ENCODE data around the gene SREBF1.
A peak's percentile ranks its signal among the peaks of the same experiment; 100 is the strongest.

The SREBF1 gene

DNA sequence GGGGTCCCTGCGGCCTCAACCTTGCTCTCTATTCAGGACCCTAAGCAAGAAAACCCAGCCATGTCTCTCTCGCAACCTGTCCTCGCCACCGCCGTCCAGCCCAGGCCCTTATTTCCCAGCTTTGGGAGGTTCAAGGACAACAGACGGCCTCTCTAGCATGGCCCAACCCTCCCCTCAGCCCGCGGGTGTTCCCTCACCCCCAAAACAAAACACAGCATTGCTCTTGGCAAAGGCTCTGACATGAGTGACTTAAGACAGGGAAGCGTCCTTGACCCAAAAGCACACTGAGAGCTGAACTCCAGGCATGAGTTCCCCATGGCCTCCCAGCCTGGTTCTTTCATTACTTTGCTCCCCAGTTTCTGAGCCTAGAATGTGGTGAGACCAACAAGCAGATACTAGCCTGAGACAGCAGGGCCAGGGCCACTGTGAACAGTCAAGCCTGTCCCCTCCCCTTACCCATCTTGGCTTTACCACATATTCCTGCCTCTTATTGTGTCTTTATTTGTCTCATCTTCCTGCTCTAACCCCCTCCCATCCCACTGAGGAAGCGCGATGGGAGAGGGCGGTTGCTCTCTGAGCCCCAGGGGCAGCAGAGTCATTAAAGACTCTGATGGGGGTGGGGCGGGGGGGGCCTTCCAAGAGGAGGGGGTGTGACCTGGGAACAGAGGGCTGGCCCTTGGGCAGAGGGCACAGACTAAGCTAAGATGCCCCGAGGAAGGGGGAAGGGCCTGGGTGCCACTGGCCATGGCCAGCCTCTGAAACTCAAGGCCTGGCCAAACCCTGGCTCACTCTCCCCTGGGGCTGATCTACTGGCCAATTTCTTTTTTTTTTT, 11.8 kb downstream of the SREBF1 start:
- ATAC-seq: no peak
- DNase-seq: no peak
- peak overlapping the region; percentile 13 to 96 for H3K27ac Mint-ChIP-seq
- H3K4me3 Mint-ChIP-seq: peak overlapping the region; percentile 76 to 81
- H3K27me3 Mint-ChIP-seq: no peaks in the 10 kb centered on the region
- H3K4me1 Mint-ChIP-seq: peaks cover 95% of the 10 kb centered on the region
- no peaks in the 10 kb centered on the region for H3K9me3 Mint-ChIP-seq

DNA sequence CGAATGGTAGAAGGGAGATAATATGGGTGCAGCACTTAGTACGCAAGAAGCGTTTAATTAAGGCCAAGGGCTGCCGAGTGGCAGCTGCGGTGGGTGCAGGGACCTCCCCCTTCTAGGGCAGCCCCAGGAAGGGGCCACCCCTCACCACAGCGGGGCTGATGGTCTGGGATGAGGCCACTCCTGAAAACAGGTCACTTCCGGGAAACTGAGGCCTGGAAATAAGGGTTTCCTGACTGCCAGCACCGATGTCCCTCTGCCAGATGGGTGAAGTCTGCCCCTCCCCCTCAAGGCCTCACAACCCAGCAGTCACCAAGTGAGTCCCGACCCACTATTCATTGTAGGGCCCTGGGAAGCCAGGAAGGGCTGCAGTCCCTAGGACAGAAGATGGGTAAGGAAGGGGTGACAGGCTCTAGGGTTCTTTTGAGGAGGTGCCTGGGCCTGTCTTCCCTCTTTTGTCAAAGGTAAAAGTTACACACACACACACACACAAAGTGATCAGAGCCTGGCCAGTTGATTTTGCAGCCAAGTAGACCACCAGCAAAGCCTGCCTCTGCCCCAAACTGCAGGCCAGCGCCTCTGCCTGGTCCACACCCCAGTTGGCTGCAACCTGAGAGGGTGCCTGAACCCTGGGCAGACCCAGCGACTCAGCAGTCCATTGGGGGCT, 12.5 kb downstream of the SREBF1 start:
- DNase-seq (peak in 1 of 2 donors; percentile 78), ATAC-seq (peak; percentile 64)
- peak overlapping the region; percentile 76 to 81 for H3K4me3 Mint-ChIP-seq
- H3K9me3 Mint-ChIP-seq: no peaks in the 10 kb centered on the region
- peaks cover 95% of the 10 kb centered on the region for H3K4me1 Mint-ChIP-seq
- H3K27ac Mint-ChIP-seq: peak overlapping the region; percentile 96 to 97
- H3K27me3 Mint-ChIP-seq: no peaks in the 10 kb centered on the region

DNA sequence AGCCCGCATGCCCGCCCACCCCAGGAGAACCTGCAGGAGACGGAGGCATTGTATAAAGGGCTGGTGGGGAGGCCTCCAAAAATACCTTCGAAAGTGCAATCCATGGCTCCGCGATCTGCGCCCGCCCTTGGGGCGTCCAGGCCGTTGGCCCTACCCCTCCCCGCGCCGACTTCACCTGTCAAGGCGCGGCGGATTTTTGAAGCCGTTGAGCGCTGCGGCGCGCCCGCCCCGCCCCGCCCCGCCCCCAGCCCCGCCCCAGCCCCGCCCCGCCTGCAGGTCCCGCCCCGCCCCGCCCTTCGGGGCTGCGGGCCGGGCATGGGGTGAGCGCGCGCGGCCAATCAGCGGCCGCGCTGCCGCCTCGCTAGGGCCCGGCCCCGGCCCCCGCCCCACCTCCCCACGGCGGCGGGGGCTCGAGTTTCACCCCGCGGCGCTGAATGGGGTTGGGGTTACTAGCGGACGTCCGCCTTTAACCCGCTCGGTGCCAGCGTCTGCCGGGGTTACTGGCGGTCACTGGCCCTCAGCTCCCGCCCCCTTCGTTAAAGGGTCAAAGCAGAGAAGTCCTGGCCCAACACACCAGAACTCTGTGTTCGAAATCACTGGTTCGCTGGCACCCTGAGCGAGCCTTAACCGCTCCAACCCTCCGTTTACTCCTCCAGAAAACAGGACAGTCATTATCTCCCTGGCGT, 13.2 kb downstream of the SREBF1 start:
- Mint-ChIP-seq H3K4me1 (peaks cover 96% of the 10 kb centered on the region), H3K4me3 (peak overlapping the region; percentile 76 to 81), H3K9me3 (no peaks in the 10 kb centered on the region), H3K27me3 (no peaks in the 10 kb centered on the region), H3K27ac (peak overlapping the region; percentile 96 to 97)
- peak; percentile 73 for ATAC-seq
- peak; percentile 80 to 84 for DNase-seq

DNA sequence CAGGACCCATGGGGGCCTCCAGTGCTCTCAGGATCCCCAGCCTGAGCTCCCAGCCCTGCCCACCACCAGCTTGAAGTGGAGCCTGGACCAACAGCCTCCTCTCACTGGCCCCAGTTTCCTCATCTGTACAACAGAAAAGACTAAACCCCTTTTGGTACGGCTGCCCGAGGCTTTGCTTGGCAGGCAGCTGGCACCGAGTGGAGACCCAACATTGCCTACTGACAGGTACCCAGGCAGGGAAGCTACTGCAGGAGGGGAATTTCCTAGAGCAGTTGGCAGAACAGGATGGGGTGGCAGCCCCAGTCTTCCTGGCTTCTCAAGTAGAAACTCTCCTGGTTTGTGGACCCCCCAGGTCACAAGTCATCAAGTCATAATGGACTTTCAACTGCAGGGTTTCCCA, 14.2 kb downstream of the SREBF1 start:
- Mint-ChIP-seq H3K9me3 (no peaks in the 10 kb centered on the region), H3K4me3 (peak overlapping the region; percentile 71 to 76), H3K27me3 (no peaks in the 10 kb centered on the region), H3K27ac (peak overlapping the region; percentile 69 to 76), H3K4me1 (peaks cover 92% of the 10 kb centered on the region)
- DNase-seq: no peak
- ATAC-seq: no peak

DNA sequence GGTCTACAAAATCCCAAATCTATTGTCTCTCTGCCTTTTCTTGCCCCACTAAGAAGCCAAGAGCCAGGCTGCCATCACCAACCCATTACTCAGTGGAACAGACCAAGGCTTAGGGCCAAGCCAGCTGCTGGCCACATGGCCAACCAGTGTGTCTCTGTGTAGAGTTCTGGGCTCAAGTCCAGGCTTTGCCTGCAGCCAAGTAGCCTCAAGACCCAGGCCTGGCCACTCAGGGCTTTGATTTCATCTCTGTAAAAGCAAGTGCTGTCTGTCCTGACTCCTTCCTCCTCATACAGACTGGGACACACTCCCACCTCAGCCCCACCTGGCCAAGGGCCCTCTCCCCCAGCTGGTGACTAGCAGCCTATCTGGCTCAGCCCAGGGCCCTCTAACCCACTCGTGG, 14.6 kb downstream of the SREBF1 start:
- Mint-ChIP-seq H3K4me3 (peak overlapping the region; percentile 71 to 76), H3K27ac (no peak overlapping the region), H3K9me3 (no peaks in the 10 kb centered on the region), H3K27me3 (no peaks in the 10 kb centered on the region), H3K4me1 (peaks cover 92% of the 10 kb centered on the region)
- ATAC-seq (no peak), DNase-seq (no peak)

DNA sequence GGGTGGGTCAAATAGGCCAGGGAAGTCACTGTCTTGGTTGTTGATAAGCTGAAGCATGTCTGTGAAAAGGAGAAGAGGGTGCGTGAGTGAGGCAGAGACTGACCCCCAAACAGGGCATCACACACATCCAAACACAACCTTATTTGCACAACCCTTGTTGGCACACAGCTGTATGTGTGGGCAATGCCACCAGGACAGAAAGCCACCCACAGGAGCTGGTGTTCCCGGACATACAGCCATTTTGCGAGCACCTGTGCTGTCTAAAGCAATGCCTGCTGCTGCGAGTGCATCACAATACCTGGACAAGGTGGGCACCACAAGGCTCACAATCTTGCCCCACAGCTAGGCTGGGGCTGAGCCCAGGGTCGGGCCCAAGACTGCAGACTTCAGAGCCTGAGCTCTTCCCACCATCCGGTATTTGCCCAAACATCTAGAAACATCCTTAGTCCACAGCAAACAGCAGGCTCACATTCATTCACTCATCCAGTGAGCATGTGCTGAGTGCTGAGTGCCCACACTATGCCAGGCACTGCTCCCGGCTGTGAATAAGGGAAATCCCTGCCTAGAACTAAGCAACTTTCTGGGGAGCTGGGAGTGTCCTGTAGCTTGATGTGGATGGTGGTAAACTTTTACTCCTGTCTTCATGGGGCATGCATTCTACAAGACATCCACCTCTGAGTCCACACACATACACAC, 16.2 kb downstream of the SREBF1 start:
- no peaks in the 10 kb centered on the region for H3K27me3 Mint-ChIP-seq
- H3K27ac Mint-ChIP-seq: peak overlapping the region; percentile 13 to 55
- DNase-seq: no peak
- ATAC-seq: no peak
- H3K4me3 Mint-ChIP-seq: peak overlapping the region; percentile 71 to 76
- H3K9me3 Mint-ChIP-seq: no peaks in the 10 kb centered on the region
- peaks cover 92% of the 10 kb centered on the region for H3K4me1 Mint-ChIP-seq

DNA sequence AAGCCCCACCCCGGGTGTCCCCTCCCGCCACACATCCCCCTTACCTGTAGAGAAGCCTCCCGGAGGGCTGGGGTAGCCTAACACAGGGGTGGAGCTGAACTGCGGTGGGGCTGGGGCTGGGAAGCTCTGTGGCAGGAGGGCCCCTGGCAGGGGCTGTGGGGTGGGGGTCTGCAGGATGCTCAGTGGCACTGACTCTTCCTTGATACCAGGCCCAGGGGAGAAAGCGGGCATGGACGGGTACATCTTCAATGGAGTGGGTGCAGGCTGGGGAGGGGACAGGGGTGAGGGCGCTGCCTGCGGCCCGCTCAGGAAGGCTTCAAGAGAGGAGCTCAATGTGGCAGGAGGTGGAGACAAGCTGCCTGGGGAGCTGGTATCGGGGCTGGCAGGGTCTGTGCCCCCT, 16.7 kb downstream of the SREBF1 start:
- Mint-ChIP-seq H3K4me3 (peak overlapping the region; percentile 71 to 76), H3K9me3 (no peaks in the 10 kb centered on the region), H3K4me1 (peaks cover 92% of the 10 kb centered on the region), H3K27me3 (no peaks in the 10 kb centered on the region), H3K27ac (peak overlapping the region; percentile 13 to 83)
- DNase-seq: no peak
- peak; percentile 13 for ATAC-seq

DNA sequence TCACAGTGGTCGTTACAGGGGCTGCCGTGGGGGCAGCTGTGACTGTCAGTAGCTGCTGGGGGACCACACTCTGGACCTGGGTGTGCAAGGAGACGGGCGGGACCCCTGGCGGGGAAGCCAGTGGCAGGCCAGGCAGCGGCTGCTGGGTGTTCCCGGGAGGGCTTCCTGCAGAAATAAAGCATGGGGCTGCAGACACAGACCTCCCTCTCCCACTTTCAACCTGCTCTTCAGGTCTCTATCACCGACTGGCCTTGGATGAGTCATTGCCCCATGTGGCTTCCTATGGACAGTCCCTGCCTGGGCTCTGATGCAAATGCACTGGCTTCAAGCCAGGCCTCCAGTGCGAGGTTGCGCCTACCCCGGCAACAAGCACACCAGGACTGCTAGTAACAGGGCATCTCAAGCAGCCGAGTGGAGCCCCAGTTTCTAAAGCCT, 17.2 kb downstream of the SREBF1 start:
- Mint-ChIP-seq H3K4me3 (peak overlapping the region; percentile 71 to 76), H3K27me3 (no peaks in the 10 kb centered on the region), H3K27ac (peak overlapping the region in 1 of 2 donors; percentile 93), H3K9me3 (no peaks in the 10 kb centered on the region), H3K4me1 (peaks cover 92% of the 10 kb centered on the region)
- DNase-seq (peak; percentile 88 to 96), ATAC-seq (peak; percentile 87)

DNA sequence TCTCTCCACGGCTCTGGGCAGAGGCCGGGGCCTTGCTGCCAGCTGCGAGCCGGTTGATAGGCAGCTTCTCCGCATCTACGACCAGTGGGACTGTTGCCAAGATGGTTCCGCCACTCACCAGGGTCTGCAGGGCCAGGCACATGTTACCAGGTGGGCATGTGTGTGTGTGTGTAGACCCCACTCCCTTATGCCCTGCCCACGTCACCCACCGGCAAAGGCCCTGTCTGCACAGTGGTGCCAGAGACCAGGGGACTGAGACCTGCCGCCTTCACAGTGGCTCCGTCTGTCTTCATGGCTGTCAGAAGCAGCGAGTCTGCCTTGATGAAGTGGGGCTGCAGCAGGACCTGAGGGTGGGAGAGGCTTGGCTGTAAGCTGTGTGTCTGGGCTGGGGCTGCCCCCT, 17.7 kb downstream of the SREBF1 start:
- H3K4me3 Mint-ChIP-seq: peak overlapping the region; percentile 71 to 76
- H3K27me3 Mint-ChIP-seq: no peaks in the 10 kb centered on the region
- no peak for ATAC-seq

DNA sequence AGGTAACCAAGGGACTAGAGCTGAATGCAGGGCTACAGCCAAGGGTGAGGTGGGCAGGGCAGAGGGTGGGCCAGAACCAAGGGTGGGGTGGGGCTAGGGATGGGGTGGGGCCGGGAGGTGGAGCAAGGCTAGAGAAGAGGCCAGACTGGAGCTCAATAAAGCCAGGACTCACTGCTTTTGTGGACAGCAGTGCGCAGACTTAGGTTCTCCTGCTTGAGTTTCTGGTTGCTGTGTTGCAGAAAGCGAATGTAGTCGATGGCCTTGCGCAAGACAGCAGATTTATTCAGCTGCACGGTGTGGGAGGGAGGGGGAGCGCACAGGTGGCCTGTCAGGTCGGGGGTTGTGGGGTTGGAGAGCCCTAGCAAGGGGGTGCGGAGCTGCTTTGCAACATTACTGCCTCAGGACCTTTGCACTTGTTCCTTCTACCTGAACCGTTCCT, 18.7 kb downstream of the SREBF1 start:
- H3K27ac Mint-ChIP-seq: peak overlapping the region in 1 of 2 donors; percentile 66
- H3K4me1 Mint-ChIP-seq: peaks cover 92% of the 10 kb centered on the region
- H3K27me3 Mint-ChIP-seq: no peaks in the 10 kb centered on the region
- no peaks in the 10 kb centered on the region for H3K9me3 Mint-ChIP-seq
- ATAC-seq (no peak), DNase-seq (no peak)
- no peak overlapping the region for H3K4me3 Mint-ChIP-seq

More for the DNA sequence above, 17.7 kb downstream of the SREBF1 start:
- H3K9me3 Mint-ChIP-seq: no peaks in the 10 kb centered on the region
- no peak for DNase-seq
- peak overlapping the region in 1 of 2 donors; percentile 93 for H3K27ac Mint-ChIP-seq
- peaks cover 92% of the 10 kb centered on the region for H3K4me1 Mint-ChIP-seq

DNA sequence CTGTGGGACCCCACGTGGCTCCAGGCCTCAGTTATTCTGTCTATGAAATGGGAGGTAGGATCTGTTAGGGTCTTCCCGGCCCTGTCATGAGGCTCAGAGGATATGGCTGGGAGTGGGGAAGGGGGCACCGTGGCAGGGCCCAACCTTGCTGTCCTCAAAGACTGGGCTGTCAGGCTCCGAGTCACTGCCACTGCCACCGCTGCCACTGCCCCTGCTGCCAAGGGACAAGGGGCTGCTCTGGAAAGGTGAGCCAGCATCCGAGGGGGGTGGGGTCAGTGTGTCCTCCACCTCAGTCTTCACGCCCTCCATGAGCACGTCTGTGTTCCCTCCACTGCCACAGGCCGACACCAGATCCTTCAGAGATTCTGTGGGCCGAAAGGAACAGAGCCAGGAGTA, 19.2 kb downstream of the SREBF1 start:
- DNase-seq (no peak), ATAC-seq (no peak)
- H3K27ac Mint-ChIP-seq: no peak overlapping the region
- peaks cover 92% of the 10 kb centered on the region for H3K4me1 Mint-ChIP-seq
- H3K9me3 Mint-ChIP-seq: no peaks in the 10 kb centered on the region
- H3K4me3 Mint-ChIP-seq: no peak overlapping the region
- H3K27me3 Mint-ChIP-seq: no peaks in the 10 kb centered on the region

DNA sequence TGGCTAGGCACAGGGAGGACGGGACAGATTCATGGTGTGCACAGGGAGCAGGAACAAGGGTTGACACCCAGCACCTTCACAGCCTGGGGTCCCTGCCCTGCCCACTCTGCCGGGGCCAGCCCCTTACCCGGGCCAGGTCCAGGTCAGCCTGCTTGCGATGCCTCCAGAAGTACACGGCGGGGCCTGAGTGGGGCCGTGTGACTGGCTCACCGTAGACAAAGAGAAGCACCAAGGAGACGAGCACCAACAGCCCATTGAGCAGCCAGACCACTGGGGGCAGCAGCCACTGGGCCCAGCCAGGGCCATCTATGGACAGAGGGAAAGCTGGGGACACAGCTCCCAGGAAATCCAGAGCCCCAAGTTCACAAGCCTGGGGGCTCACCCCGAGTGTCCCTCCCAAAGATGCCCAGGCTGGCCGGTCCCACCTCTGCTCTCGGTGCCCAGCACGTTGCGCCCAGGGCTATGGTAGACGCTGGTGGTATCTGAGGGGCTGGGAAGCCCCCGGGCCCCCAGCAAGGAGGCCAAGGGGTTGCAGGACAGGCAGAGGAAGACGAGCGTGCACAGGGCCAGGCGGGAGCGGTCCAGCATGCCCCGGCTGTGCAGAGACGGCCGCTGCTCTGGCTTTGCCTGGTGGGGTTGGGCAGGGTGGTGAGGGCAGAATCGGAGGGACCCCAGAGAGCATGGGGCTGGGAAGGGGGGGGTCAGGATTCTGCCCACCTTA, 19.8 kb downstream of the SREBF1 start:
- no peaks in the 10 kb centered on the region for H3K27me3 Mint-ChIP-seq
- no peak overlapping the region for H3K4me3 Mint-ChIP-seq
- H3K9me3 Mint-ChIP-seq: no peaks in the 10 kb centered on the region
- no peak for DNase-seq
- peaks cover 92% of the 10 kb centered on the region for H3K4me1 Mint-ChIP-seq
- peak overlapping the region in 1 of 2 donors; percentile 90 for H3K27ac Mint-ChIP-seq
- ATAC-seq: no peak

DNA sequence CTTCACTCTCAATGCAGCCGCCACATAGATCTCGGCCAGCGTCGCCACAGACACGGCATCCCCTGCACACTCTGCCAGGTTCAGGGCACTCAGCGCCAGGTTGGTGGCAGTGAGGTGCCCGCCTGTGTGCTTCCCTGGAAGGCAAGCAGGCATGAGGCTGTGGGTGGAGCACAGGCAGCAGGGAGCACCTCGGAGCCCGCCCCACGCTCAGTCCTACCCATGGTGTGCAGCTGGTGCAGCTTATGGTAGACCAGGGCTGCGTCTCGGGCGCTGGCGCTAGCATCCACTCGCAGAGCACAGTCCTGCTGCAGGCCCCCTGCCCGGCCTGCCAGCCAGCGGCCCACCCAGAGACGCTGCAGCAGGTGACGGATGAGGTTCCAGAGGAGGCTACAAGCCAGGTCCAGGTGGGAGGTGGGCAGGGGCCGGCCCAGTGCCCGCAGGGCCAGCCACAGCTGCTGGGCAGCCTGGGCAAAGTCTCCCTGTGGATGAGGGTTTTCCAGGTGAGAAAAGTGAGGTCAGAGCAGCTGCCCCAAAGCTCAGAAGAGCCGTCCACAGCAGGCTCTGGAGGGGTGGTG, 20.5 kb downstream of the SREBF1 start:
- Mint-ChIP-seq H3K9me3 (no peaks in the 10 kb centered on the region), H3K4me3 (peak overlapping the region in 1 of 2 donors; percentile 29), H3K27me3 (no peaks in the 10 kb centered on the region), H3K27ac (peak overlapping the region; percentile 46 to 90), H3K4me1 (peaks cover 92% of the 10 kb centered on the region)
- DNase-seq: no peak
- no peak for ATAC-seq

DNA sequence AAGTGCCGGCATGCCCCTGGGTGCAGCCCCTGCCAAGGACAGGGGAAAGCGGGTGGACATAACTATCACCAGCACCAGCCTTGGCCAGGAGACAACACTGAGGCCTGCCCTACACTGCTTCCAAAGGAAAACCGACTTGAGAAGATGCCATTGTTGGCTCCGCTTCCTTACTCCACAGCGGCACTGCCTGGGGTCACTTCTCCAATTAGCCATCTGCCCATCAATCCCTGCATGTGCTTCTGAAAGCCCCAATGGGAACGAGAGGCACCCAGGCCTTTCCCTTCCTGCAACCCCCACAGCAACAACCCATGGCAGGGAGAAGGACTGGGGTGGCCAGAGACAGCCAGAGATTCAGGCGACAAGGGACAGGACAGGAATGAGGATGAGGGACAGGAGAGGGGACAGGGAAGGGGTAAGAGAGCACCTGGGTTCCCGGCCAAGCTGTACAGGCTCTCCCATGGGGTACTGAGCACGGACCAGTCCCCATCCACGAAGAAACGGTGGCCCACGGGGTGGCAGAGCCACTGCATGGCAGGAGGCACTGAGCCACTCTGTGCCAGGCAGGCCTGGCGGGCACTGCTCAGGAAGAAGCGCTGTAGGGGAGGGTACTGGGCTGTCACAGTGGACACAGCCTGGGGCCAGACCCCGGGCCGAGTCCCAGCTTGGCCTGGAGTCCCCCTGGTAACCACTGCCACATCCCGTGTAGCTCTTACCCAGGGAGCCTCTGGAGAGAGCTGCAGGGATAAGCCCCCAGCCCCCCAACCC, 21.2 kb downstream of the SREBF1 start:
- Mint-ChIP-seq H3K27me3 (no peaks in the 10 kb centered on the region), H3K9me3 (no peaks in the 10 kb centered on the region), H3K4me3 (no peak overlapping the region), H3K4me1 (peaks cover 87% of the 10 kb centered on the region), H3K27ac (peak overlapping the region in 1 of 2 donors; percentile 96)
- ATAC-seq (no peak), DNase-seq (no peak)

All from stimulated activated naive CD8-positive, alpha-beta T cell treated with anti-CD3 and anti-CD28 coated beads, Interleukin-15, amount 100 ng/mL, for 72 hours (primary cell).